ENCODE measurements around the gene CCNY. TPM values are rescaled to one million over a fixed set of nuclear protein-coding genes. Genes with fewer than 3 reads are reported as not detected.
A peak's percentile ranks its signal among the peaks of the same experiment; 100 is the strongest.

The CCNY gene
- total and polyA plus RNA-seq, 2 of the 13 experiments (the other 11 are each of a cell fraction or from before 2014, with no cell fraction given): 48.2 to 54.7 TPM

DNA sequence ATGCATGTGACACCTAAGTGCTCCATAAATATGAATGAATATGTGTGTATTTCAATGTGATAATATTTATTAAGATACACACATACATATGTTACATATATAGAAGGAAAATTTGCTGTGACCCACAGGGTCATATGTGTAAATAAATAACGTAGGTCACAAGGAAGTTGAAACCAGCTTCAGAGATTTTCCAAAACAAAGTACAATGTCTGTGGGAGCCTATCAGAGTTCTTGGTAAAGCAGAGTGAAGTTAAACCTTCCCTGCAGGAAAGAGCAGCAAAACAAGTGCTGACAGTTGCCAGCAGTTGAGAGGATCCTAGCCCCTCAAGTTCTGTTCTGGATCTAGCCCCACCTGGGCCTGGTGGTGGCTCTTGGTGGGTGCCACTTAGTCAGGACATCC lies 91.2 kb downstream of the CCNY start (continued):
- no peak for TF ChIP-seq PHF20 (CRISPR knock-in tag; IDR thresholded peaks at IDR 0.05)

DNA sequence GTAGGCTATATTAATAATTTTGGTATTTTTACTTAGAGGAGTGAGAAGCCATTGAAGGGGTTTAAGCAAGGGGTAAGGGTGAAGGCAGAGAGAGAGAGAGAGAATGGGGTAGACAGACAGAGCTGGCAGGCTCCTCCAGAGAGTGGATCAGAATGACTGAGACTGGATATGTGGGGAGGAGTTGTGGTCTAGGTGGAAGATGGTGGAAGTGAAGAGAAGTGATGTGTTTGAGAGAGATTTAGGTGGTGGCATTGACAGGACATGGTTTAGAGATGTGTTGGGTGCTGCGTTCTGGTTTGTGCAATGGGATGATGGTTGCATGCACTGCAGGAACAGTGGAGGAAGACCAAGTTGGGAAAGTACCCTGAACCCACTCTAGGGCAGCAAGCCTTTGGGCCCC lies 92.2 kb downstream of the CCNY start:
- WGBS (ENCODE audit: low lambda C conversion rate): 100% methylated on average over 1 of the region's 1 CpG
- H4K20me1 ChIP-seq (ENCODE audit: insufficient read depth, low read length): 0 out of 2 replicates have a peak, but pooled peaks cover 4% of the 10 kb centered on the region
- H3K79me2 ChIP-seq (ENCODE audit: insufficient read depth, low read length): peaks cover 79% of the 10 kb centered on the region
- no peak overlapping the region for H3K9ac ChIP-seq (ENCODE audit: insufficient read depth, low read depth, low read length)
- FAIRE-seq: no peak
- H3K4me3 ChIP-seq (replicated peaks in 1 of 3; ENCODE audit: insufficient read depth in 1 of 3, low read depth in 2 of 3, low read length in 3 of 3): no peak overlapping the region
- intact Hi-C loops (cut with micrococcal nuclease; ENCODE audit: unreplicated experiment): no loop called here
- in situ Hi-C loops (cut with HindIII; ENCODE audit: extremely low pct_ligation_motif_present, low pct_unique_long_range_greater_than_20kb): no loop called here
- no peaks in the 10 kb centered on the region for H3K9me3 ChIP-seq (ENCODE audit: low read length)
- ATAC-seq: no peak
- no peak for TF ChIP-seq HDAC1 (CRISPR knock-in tag; IDR thresholded peaks at IDR 0.05)
- no peak for DNase-seq (ENCODE audit: low spot score)
- H2AFZ ChIP-seq (ENCODE audit: low read length): no peak overlapping the region
- CTCF ChIA-PET (ENCODE audit: low intra/inter-chr PET ratio, low total read pairs): no interaction called here
- no peak overlapping the region for H3K27ac ChIP-seq (ENCODE audit: extremely low read length, insufficient read depth, low read length)
- H3K4me1 ChIP-seq (ENCODE audit: insufficient read depth, low read length): peaks cover 42% of the 10 kb centered on the region
- POLR2A ChIA-PET: no interaction called here
- H3K27me3 ChIP-seq (ENCODE audit: control insufficient read depth in 1 of 2, insufficient read depth in 2 of 2, low read length in 2 of 2): no peaks in the 10 kb centered on the region
- BruUV-seq (replicated peaks): no TSS peak
- H3K4me2 ChIP-seq (ENCODE audit: low read depth, low read length): no peak overlapping the region
- H3K36me3 ChIP-seq (replicated peaks in 1 of 2; ENCODE audit: control insufficient read depth in 1 of 2, insufficient read depth in 2 of 2, low read length in 2 of 2): no peaks in the 10 kb centered on the region

DNA sequence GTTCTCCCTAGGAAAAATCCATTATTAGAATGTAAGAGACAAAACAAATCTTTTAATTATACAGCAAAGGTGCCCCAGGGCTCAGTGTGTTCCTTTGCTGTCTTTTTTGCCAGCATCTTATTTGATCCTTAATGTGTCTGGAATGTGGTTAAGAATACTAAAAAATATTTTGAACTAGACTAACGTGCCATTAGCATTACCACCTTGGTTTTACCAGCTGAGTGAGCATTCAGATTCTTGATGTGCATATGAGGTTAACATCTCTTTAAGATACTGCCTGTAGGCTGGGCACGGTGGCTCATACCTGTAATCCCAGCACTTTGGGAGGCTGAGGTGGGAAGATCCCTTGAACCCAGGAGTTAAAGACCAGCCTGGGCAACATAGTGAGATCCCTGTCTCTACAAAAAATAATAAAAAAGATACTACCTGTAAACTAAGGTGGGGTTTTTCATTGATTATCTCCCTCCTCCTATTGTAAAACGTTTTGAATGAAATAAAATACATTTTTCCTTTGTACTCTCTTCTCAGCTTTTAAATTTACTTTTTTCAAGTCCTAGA lies 96.6 kb downstream of the CCNY start:
- Histone ChIP-seq H3K4me1 (ENCODE audit: insufficient read depth, low read length) (peaks cover 14% of the 10 kb centered on the region), H3K9me3 (ENCODE audit: low read length) (no peaks in the 10 kb centered on the region), H3K79me2 (ENCODE audit: insufficient read depth, low read length) (peaks cover 68% of the 10 kb centered on the region), H3K4me3 (replicated peaks in 1 of 3; ENCODE audit: insufficient read depth in 1 of 3, low read depth in 2 of 3, low read length in 3 of 3) (no peak overlapping the region), H3K4me2 (ENCODE audit: low read depth, low read length) (no peak overlapping the region), H3K27ac (ENCODE audit: extremely low read length, insufficient read depth, low read length) (no peak overlapping the region), H4K20me1 (ENCODE audit: insufficient read depth, low read length) (peaks cover 5% of the 10 kb centered on the region; the same call in 1 of the 2 replicates), H3K9ac (ENCODE audit: insufficient read depth, low read depth, low read length) (no peak overlapping the region), H3K36me3 (replicated peaks in 1 of 2; ENCODE audit: control insufficient read depth in 1 of 2, insufficient read depth in 2 of 2, low read length in 2 of 2) (no peaks in the 10 kb centered on the region; a peak in 1 of 5 replicates), H2AFZ (ENCODE audit: low read length) (no peak overlapping the region), H3K27me3 (ENCODE audit: control insufficient read depth in 1 of 2, insufficient read depth in 2 of 2, low read length in 2 of 2) (no peaks in the 10 kb centered on the region)
- intact Hi-C loops (cut with micrococcal nuclease; ENCODE audit: unreplicated experiment) (no loop called here), in situ Hi-C loops (cut with HindIII; ENCODE audit: extremely low pct_ligation_motif_present, low pct_unique_long_range_greater_than_20kb) (no loop called here)
- BruUV-seq (replicated peaks): no TSS peak
- WGBS (ENCODE audit: low lambda C conversion rate): 91% methylated on average over 3 of the region's 3 CpGs
- no peak for DNase-seq (ENCODE audit: low spot score)
- ChIA-PET POLR2A (no interaction called here), CTCF (ENCODE audit: low intra/inter-chr PET ratio, low total read pairs) (no interaction called here)
- no peak for FAIRE-seq
- ATAC-seq: no peak
- TF ChIP-seq ZNF121 (CRISPR knock-in tag; IDR thresholded peaks at IDR 0.05) (0 out of 2 replicates have a peak, but pooled peaks have one; percentile 35), SALL2 (CRISPR knock-in tag; IDR thresholded peaks at IDR 0.05) (no peak)

Data from HepG2 (cell line).